ENCODE results near the gene NF2. TPM values are rescaled to one million over a fixed set of nuclear protein-coding genes. Genes with fewer than 3 reads are reported as not detected.
"Not testable (repeated sequence)": the region's sequence is repeated elsewhere in the genome, so short reads cannot be mapped to it uniquely, and the experiment has no call there.

NF2 gene
- total RNA-seq, 6 experiments from 2014 or later, result 9.6 to 24.8 (median 14.0) TPM

DNA sequence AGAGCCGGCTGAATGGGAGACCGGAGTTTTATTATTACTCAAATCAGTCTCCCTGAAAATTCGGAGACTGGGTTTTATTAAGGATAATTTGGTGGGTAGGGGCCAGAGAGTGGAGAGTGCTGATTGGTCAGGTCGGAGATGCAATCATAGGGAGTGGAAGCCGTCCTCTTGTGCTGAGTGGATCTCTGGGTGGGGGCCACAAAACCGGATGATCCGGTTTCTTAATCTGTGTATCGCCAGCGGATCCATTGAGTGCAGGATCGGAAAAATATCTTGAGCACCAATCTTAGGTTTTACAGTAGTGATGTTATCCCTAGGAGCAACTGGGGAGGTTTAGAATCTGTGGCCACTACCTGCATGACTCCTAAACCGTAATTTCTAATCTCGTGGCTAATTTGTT, 21.6 kb upstream of the NF2 start:
- ATAC-seq (no peak), DNase-seq (no peak)
- H3K4me1 ChIP-seq, result peaks cover 0 to 7% (median 3%) of the 10 kb centered on the region in 4 donors
- intact Hi-C loops (cut with DNase I), result no loop called here
- no peaks in the 10 kb centered on the region for H3K27me3 ChIP-seq
- TF ChIP-seq, protein P1, sequence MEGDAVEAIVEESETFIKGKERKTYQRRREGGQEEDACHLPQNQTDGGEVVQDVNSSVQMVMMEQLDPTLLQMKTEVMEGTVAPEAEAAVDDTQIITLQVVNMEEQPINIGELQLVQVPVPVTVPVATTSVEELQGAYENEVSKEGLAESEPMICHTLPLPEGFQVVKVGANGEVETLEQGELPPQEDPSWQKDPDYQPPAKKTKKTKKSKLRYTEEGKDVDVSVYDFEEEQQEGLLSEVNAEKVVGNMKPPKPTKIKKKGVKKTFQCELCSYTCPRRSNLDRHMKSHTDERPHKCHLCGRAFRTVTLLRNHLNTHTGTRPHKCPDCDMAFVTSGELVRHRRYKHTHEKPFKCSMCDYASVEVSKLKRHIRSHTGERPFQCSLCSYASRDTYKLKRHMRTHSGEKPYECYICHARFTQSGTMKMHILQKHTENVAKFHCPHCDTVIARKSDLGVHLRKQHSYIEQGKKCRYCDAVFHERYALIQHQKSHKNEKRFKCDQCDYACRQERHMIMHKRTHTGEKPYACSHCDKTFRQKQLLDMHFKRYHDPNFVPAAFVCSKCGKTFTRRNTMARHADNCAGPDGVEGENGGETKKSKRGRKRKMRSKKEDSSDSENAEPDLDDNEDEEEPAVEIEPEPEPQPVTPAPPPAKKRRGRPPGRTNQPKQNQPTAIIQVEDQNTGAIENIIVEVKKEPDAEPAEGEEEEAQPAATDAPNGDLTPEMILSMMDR (IDR thresholded peaks at IDR 0.05), result no peak
- no peak for TF ChIP-seq POLR2A (IDR thresholded peaks at IDR 0.05)
- H3K4me3 ChIP-seq, result peak overlapping the region in 1 of 3 donors; percentile 67
- peak overlapping the region in 1 of 3 donors; percentile 79 for H3K27ac ChIP-seq
- no peaks in the 10 kb centered on the region for H3K36me3 ChIP-seq
- WGBS (ENCODE audit: insufficient coverage, low coverage, low lambda C conversion rate, missing lambda C conversion rate), result 93% methylated on average over 7 of the region's 12 CpGs
- no peaks in the 10 kb centered on the region for H3K9me3 ChIP-seq

DNA sequence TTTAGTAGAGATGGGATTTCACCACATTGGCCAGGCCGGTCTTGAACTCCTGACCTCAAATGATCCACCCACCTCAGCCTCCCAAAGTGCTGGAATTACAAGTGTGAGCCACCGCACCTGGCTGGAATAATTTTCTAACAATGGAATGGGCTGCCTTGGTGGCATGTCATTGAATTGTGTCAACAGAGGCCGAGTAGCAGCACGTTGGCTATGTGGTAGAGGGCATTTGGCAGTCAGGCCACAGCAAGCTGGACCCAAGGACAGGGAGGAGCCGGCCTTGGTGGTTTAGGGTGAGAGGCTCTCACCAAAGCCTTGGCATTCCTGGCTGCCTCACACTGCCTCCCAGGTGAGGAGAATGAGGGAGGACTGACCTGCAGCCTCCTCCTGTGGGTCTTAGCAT, 18.5 kb upstream of the NF2 start:
- intact Hi-C loops (cut with DNase I), result no loop called here
- 51% methylated on average over 4 of the region's 5 CpGs for WGBS (ENCODE audit: insufficient coverage, low coverage, low lambda C conversion rate, missing lambda C conversion rate)
- no peaks in the 10 kb centered on the region for H3K27me3 ChIP-seq
- no peak overlapping the region for H3K4me3 ChIP-seq
- no peaks in the 10 kb centered on the region for H3K36me3 ChIP-seq
- ATAC-seq, result peak in 3 of 4 donors; percentile 17 to 31 (median 26)
- peaks cover 0 to 7% (median 0%) of the 10 kb centered on the region in 4 donors for H3K4me1 ChIP-seq
- no peak for TF ChIP-seq POLR2A (IDR thresholded peaks at IDR 0.05)
- TF ChIP-seq, protein P1 (IDR thresholded peaks at IDR 0.05), result no peak
- no peaks in the 10 kb centered on the region for H3K9me3 ChIP-seq
- peak; percentile 47 to 71 (median 67) for DNase-seq
- H3K27ac ChIP-seq, result no peak overlapping the region

DNA sequence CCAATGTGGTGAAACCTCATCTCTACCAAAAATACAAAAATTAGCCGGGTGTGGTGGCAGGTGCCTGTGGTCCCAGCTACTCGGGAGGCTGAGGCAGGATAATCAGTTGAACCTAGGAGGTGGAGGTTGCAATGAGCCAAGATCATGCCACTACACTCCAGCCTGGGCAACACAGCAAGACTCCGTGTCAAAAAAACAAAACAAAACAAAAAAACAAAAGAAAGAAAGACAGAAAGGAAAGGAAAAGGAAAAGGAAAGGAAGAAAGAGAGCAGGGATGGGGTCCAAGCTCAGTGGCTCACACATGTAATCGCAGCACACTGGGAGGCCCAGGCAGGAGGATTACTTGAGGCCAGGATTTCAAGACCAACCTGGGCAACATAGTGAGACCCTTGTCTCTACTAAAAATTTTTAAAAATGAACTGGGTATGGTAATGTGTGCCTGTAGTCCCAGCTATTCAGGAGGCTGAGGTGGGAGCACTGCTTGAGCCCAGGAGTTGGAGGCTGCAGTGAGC, 17.2 kb upstream of the NF2 start:
- H3K36me3 ChIP-seq, ATAC-seq: not testable (repeated sequence)
- 91% methylated on average over 4 of the region's 4 CpGs for WGBS (ENCODE audit: insufficient coverage, low coverage, low lambda C conversion rate, missing lambda C conversion rate)

DNA sequence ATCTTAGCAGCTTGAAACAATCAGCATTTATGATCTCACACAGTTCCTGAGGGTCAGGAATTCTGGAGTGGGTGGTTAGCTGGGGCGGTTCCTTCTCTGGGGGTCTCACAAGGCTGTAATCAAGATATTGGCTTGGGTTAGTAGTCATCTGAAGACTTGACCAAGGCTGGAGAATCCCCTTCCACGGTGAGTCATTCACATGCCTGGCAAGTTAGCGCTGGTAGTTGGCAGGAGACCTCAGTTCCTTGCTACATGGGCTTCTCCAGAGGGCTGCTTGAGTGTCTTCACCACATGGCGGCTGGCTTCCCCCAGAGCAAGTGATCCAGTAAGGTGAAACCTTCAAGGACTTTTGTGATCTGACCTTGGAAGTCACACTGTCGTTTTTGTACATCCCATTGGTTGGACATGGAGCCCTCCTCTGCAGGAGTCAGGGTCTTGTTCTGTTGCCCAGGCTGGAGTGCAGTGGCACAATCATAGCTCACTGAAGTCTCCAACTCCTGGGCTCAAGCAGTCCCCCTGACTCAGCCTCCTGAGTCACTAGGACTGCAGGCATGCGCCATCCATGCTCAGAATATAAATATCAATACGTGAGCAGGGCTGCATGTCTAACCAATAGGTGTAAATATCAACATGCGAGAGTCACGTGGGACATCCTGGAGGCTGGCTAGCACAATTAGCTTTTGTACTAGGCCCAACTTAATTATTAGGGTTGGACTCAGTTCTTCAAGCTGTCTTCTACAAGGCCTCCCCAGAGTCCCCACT, 15.3 kb upstream of the NF2 start:
- intact Hi-C loops (cut with DNase I), result no loop called here
- no peaks in the 10 kb centered on the region for H3K9me3 ChIP-seq
- peaks cover 0 to 7% (median 0%) of the 10 kb centered on the region in 4 donors for H3K4me1 ChIP-seq
- H3K27ac ChIP-seq, result no peak overlapping the region
- H3K27me3 ChIP-seq, result no peaks in the 10 kb centered on the region
- H3K4me3 ChIP-seq, result no peak overlapping the region
- ATAC-seq, result peak in 1 of 4 donors; percentile 19
- TF ChIP-seq POLR2A (IDR thresholded peaks at IDR 0.05), result no peak
- TF ChIP-seq, protein P1 (IDR thresholded peaks at IDR 0.05), result no peak
- 75% methylated on average over 2 of the region's 9 CpGs for WGBS (ENCODE audit: insufficient coverage, low coverage, low lambda C conversion rate, missing lambda C conversion rate)
- H3K36me3 ChIP-seq, result no peaks in the 10 kb centered on the region
- DNase-seq, result no peak

More for the DNA sequence above, 17.2 kb upstream of the NF2 start:
- H3K4me1 ChIP-seq; H3K27ac ChIP-seq; H3K27me3 ChIP-seq; H3K4me3 ChIP-seq; H3K9me3 ChIP-seq; intact Hi-C loops (cut with DNase I); DNase-seq: not testable (repeated sequence)

DNA sequence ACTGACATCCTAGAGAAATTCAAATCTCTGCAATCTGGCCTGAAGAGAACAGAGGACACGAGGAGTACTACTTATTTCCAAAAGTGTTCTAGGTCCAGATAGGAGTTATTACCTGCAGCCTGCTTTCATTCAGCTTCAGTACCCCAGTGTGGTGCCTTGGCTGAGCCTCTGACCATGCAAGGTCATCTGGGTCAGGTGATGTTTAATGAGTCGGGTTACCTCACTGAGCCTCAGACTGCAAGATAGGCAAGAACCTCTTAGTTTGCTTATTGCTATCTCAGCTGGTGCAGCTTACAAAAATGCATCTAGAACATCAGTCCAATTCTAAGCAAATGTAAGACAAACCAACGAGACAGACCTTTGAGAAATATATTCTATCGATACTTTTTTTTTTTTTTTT, 9.5 kb upstream of the NF2 start:
- DNase-seq (no peak), ATAC-seq (peak; percentile 44 to 74 (median 64))
- no peak overlapping the region for H3K4me3 ChIP-seq
- no peaks in the 10 kb centered on the region for H3K4me1 ChIP-seq
- intact Hi-C loops (cut with DNase I), result no loop called here
- no peaks in the 10 kb centered on the region for H3K36me3 ChIP-seq
- H3K27ac ChIP-seq, result no peak overlapping the region
- WGBS (ENCODE audit: insufficient coverage, low coverage, low lambda C conversion rate, missing lambda C conversion rate), result 42% methylated on average over 4 of the region's 4 CpGs
- H3K27me3 ChIP-seq, result no peaks in the 10 kb centered on the region
- no peak for TF ChIP-seq POLR2A (IDR thresholded peaks at IDR 0.05)
- TF ChIP-seq, protein P1 (IDR thresholded peaks at IDR 0.05), result no peak
- no peaks in the 10 kb centered on the region for H3K9me3 ChIP-seq

DNA sequence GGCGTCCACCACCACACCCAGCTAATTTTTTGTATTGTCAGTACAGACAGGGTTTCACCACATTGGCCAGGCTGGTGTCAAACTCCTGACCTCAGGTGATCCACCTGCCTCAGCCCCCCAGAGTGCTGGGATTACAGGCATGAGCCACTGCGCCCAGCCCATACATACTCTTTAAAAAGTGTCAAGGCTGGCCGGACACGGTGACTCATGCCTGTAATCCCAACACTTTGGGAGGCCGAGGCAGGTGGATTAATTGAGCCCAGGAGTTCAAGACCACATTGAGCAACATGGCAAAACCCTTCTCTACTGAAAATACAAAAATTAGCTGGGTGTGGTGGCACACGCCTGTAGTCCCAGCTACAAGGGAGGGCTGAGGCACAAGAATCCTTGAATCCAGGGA, 9.0 kb upstream of the NF2 start:
- DNase-seq; H3K9me3 ChIP-seq; intact Hi-C loops (cut with DNase I); H3K4me1 ChIP-seq; H3K27ac ChIP-seq; H3K27me3 ChIP-seq; H3K36me3 ChIP-seq; ATAC-seq; H3K4me3 ChIP-seq: not testable (repeated sequence)
- 74% methylated on average over 6 of the region's 6 CpGs for WGBS (ENCODE audit: insufficient coverage, low coverage, low lambda C conversion rate, missing lambda C conversion rate)

Data from right lobe of liver (tissue), 6 donors.